ENCODE measurements around the gene PPM1H.
"Not testable (repeated sequence)": the region's sequence is repeated elsewhere in the genome, so short reads cannot be mapped to it uniquely, and the experiment has no call there.

PPM1H gene

GRCh38 chr12:62942316-62942715 lies 7.4 kb upstream of the PPM1H start:
- DNase-seq: not testable (repeated sequence)

GRCh38 chr12:62934239-62934798 lies 631 bp downstream of the PPM1H start:
- peak; percentile 30 for DNase-seq

DNA sequence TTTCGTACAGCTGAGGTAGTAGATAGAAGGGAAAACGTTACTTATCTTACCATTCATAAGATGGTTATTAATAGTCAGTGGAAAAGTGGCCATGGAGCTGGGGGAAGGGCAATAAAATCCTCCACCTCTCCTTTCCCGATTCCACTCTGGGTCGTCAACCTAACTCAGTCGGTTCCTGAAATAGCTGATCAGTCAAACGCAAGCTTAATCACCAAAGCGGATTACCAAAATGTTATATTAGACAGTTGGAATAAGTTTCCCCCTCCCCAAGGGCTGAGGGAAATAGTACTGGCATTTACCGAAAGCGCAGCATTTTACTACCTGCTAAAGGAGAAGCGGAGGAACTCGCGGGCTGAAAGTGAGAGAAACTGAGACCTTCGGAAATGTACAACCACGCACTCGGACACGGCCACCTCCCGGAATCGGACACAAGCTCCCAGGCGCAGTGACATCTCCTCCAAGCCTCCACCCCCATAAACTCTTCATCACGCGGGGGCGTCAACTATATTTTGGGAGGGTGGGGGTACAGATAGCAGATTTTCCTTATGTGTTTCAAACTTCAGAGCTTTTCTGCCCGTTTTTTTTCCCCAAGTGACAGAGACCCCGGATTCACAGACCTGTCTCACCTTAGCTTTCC lies 1.2 kb downstream of the PPM1H start:
- no peak for DNase-seq

- DNase-seq: no peak
These were observed 1.7 kb downstream of the PPM1H start for GRCh38 chr12:62933220-62933601.

GRCh38 chr12:62931477-62931876 lies 3.5 kb downstream of the PPM1H start:
- no peak for DNase-seq

DNA sequence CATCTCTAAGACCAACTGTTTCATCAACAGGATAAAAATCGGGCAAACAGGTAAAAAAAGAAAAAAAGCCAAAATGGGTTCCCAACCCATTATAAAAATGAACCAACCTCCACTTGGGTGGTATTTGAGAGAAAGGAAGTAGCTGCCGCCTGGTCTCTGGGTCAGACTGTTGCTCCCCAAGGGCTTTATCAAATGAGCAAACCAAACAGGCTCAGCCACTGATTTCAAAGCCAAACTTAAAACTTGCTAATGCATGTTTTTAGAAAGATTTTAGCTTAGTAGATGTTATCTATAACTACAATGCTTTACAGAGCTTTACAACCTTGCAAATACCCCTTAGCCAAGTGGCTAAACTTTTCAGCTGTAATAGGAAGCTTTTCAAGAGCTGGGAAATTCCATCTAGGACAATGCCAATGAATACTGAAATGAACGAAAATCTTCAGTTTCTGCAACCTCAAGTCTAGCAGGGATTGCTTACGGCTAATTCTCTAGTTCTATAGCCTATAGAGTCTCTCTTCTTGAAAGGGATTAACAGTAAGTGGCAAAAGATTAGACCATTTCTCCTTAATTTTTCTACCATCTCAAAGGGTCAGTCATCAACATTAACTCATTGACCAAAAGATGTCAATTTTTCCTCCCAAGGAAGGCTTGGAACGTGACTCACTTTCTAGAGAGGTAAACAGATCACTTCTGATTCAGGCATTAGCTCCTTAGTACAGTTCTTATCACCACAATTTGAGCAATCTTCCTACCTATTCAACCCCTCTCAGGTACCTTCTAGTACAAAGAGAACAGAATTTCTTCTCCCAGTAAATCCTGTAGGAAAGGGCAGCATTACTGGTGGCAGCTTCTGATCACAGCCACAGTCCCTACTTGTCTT lies 4.2 kb downstream of the PPM1H start:
- DNase-seq: no peak

- no peak for DNase-seq
These were observed 6.3 kb downstream of the PPM1H start for GRCh38 chr12:62928632-62929031.

GRCh38 chr12:62925680-62926079 lies 9.3 kb downstream of the PPM1H start:
- DNase-seq: no peak

DNA sequence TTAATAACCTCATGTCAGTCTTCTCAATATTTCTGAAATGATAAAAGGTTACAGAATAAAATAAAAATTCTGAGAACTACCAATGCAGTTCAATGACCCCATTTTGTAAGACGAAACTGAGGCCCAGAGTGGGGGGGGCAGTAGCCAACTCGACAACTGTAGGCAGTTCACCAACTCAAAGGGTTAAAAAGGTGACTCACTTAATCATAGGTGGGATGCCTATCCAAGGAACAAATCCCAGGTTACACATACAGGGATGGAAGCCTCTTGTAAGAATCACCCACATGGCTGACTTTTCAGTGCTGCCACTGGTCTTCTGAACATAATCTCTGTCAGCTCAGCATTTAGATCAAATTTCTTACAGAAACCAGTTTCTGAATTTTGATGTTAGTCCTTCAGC lies 10.9 kb downstream of the PPM1H start:
- no peak for DNase-seq

DNA sequence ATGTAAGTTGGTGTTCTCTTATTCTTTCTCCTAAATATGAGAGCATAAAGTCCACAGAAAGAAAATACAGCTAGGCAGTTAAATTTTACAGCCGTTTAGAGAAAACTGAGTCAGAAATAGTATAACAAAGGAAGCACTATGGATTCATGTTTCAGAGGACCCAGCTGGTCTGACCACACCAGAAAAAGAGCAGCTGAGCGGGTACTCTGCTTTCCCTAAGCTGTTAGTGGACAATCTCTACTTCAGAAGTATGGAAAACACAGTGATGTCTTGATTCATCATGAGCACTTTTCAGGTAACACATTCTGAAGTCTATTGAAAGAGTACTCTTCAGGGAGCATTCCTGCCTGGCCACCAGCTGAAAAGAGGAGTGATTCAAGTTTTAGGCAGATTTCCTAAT lies 12.4 kb downstream of the PPM1H start:
- no peak for DNase-seq

DNA sequence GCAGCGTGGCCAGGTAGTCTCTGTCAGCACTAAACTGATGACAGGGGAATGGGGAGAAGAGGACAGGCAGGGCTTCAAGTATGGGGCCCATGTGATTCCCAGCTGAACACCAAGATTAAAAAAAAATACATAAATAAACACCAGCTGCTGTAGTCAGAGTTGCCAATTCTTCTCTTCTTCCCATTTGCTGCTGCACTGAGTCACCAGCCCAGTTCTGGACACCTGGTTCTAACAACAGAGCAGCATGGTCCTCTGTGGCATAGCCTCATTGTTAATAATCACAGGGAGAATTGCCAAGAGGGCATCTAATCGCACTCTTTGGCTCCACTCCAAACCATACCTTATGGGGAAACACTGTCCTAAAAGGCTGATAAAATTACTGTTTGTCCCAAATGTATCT lies 15.1 kb downstream of the PPM1H start:
- no peak for DNase-seq

DNA sequence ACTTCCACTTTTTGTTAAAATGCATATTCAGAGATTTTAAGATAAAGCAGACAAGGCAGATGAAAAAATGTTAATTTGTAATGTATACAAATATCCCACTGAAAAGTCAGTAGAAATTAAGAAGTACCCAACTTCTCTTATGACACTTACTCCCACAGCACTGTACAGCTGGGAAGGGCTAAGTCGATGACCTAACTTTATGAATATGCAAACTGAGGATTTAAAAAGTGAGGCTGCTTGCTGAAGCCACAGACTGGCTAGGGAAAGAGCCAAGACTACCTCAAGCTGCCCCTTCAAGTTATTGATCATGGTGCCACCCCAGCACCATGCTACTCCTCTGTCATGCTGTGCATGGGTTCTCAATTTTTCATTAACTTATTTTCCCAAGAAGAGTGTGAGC lies 17.0 kb downstream of the PPM1H start:
- DNase-seq: no peak

- no peak for DNase-seq
These were observed 18.1 kb downstream of the PPM1H start for GRCh38 chr12:62916632-62917425.

DNA sequence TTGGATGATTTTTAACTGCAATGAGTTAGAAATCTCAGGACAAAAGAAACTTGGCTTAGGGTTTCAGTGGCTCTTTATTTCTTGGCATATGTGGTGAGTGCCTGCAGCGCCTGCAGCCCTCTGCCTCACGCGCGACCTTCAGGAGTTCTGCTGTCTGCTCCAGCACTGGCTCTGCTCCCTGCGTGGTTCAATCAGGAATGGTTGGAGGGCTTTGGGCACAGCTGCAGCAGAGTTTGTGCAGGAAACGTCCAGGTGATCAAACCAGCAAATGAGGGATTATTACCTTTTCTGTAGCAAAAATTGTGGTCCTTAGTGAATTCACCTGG lies 19.8 kb downstream of the PPM1H start:
- DNase-seq: no peak

- no peak for DNase-seq
These were observed 20.3 kb downstream of the PPM1H start for GRCh38 chr12:62914443-62915203.

- no peak for DNase-seq
These were observed 21.6 kb downstream of the PPM1H start for GRCh38 chr12:62913380-62913779.

DNA sequence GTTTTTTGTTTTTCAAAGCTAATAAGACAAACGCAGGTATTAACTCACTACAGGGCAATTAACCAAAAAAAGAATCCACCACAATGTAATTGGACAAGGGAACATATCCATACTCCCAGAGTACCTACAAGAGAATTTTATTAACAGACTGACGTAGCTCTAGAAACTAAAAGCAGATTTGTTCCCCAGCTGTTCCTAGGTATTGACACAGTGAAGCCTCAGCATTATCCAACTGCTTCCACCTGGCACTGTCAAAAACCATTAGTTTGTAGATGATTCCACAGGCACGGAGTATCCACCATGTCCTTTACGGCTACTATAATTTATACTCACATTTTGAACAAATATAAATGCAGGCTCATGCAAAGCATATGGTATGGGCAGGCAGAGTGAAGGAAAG lies 22.3 kb downstream of the PPM1H start:
- DNase-seq: no peak

DNA sequence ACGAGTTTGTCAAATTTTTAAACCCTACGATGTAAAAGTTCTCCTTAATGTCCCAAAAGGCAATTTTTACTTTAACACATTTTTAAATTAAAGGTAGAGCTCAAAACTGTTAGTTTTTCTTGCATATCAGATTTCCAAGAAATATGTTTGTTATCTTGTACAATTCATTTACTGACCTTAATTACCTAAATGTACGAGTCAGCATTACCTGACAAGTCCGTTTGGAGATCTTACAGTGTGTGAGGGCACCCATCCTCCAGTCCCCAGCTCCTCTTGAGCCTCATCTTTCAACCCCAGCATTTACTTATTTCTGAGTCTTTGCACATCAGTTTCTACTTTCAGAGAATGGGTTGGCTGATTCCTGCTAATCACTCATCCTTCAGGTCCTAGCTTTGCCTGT lies 23.7 kb downstream of the PPM1H start:
- DNase-seq: no peak

GRCh38 chr12:62910549-62911169 lies 24.3 kb downstream of the PPM1H start:
- no peak for DNase-seq

- no peak for DNase-seq
These were observed 25.6 kb downstream of the PPM1H start for GRCh38 chr12:62909340-62909739.

- no peak for DNase-seq
These were observed 26.3 kb downstream of the PPM1H start for GRCh38 chr12:62908674-62909073.

- DNase-seq: no peak
These were observed 27.4 kb downstream of the PPM1H start for GRCh38 chr12:62907561-62907960.

All from activated CD4-positive, CD25-positive, alpha-beta regulatory T cell treated with anti-CD3 and anti-CD28 coated beads, Interleukin-2, amount 50 U/mL, for 72 hours (primary cell).